CD4-positive, alpha-beta T cell (primary cell): Measurements from ENCODE around the gene FBXO24. TPM values are rescaled to one million over a fixed set of nuclear protein-coding genes. Genes with fewer than 3 reads are reported as not detected.

Source experiments
- ATAC-seq: fragments of 200-7000 bp; cut with Tn5 transposase; one replicate; pipeline ENCODE4 v1.10.0; 2022; ENCODE audit warnings: mild to moderate bottlenecking; ENCODE audit not compliant: poor library complexity
- CTCF ChIA-PET: fragments of 350-600 bp; sonication (Branson Sonifier 250); formaldehyde crosslinking; loops from one replicate; lab custom pipeline; 2021; ENCODE audit warnings: antibody characterized with exemption, inconsistent platforms; lab: Charles Lee
- POLR2A ChIA-PET: fragments of 350-600 bp; sonication (Branson Sonifier 250); formaldehyde crosslinking; loops from one replicate; lab custom pipeline; 2021; ENCODE audit warnings: antibody characterized with exemption, inconsistent platforms; lab: Charles Lee
- DNase-seq, 14 experiments: peaks; one replicate each; pipeline ENCODE4 v3.0.0-alpha.2; 2013 to 2020; ENCODE audit warnings: mixed read lengths in 2 of 14
- H3K27ac ChIP-seq, 2 donors: one replicate each; pipeline versions ENCODE4 v1.5.1 to v1.7.0; 2013; ENCODE audit warnings: low read length in 2 of 2, low read depth in 1 of 2, mild to moderate bottlenecking in 1 of 2
- H3K27me3 ChIP-seq, 2 experiments: 1 replicate in 1 of 2; 2 replicates in 1 of 2; pipeline versions ENCODE4 v1.6.1 to v1.7.0; 2013; ENCODE audit warnings: low read length in 2 of 2, control low read depth in 1 of 2, mild to moderate bottlenecking in 1 of 2, moderate library complexity in 1 of 2; ENCODE audit not compliant: insufficient read depth in 2 of 2, control insufficient read depth in 1 of 2
- H3K36me3 ChIP-seq: one replicate; pipeline ENCODE4 v1.6.1; 2013; ENCODE audit warnings: low read length, control low read depth; ENCODE audit not compliant: insufficient read depth
- H3K4me1 ChIP-seq: one replicate; pipeline ENCODE4 v1.6.1; 2013; ENCODE audit warnings: low read length, control low read depth; ENCODE audit not compliant: insufficient read depth
- H3K4me3 ChIP-seq: one replicate; pipeline ENCODE4 v1.5.1; 2013; ENCODE audit warnings: mild to moderate bottlenecking, low read length, moderate library complexity
- H3K9me3 ChIP-seq, 2 experiments: 1 replicate in 1 of 2; 2 replicates in 1 of 2; pipeline versions ENCODE4 v1.6.1 to v1.7.0; 2013; ENCODE audit warnings: low read length in 2 of 2, mild to moderate bottlenecking in 2 of 2, control low read depth in 1 of 2, moderate library complexity in 1 of 2; ENCODE audit not compliant: control insufficient read depth in 1 of 2, insufficient read depth in 1 of 2
- H3K27ac Mint-ChIP-seq: one replicate; pipeline ENCODE4 v1.8.0; 2020; ENCODE audit warnings: mixed read lengths
- H3K27me3 Mint-ChIP-seq: one replicate; pipeline ENCODE4 v1.8.0; 2021; ENCODE audit warnings: mixed read lengths
- H3K36me3 Mint-ChIP-seq: one replicate; pipeline ENCODE4 v1.8.0; 2021; ENCODE audit warnings: low read depth, mixed read lengths
- H3K4me1 Mint-ChIP-seq: one replicate; pipeline ENCODE4 v1.8.0; 2021; ENCODE audit warnings: low read depth, mixed read lengths
- H3K4me3 Mint-ChIP-seq: one replicate; pipeline ENCODE4 v1.8.0; 2020; ENCODE audit warnings: mild to moderate bottlenecking, mixed read lengths
- H3K9me3 Mint-ChIP-seq: one replicate; pipeline ENCODE4 v1.8.0; 2020; ENCODE audit warnings: mixed read lengths
- CTCF ChIP-seq: fragments of 200-600 bp; IDR thresholded peaks from one replicate; pipeline ENCODE4 v1.8.0; 2022; ENCODE audit warnings: antibody characterized with exemption, mild to moderate bottlenecking
- intact Hi-C, 2 experiments: fragments of 100-400 bp; cut with DNase I in 1 of 2; cut with micrococcal nuclease in 1 of 2; formaldehyde crosslinking; loops; one replicate each; pipeline versions ENCODE4 v1.15.1 to v1.9.0; 2023 to 2025; cut with DNase I, micrococcal nuclease
- total RNA-seq, 174 experiments: library from RNA in 2 of 174; stranded (reverse) in 2 of 174; gene quantifications; one replicate each; pipeline ENCODE4 v1.2.3 and lab custom pipeline; 2021 to 2026

Gene FBXO24
- total RNA-seq, 2 experiments from 2014 or later, result 0.66 to 0.78 TPM

GRCh38 chr7:100591596-100591995 is 5.5 kb downstream of the FBXO24 start:
- no peaks in the 10 kb centered on the region for H3K9me3 Mint-ChIP-seq
- Histone ChIP-seq H3K27ac (no peak overlapping the region), H3K4me3 (no peak overlapping the region), H3K36me3 (no peaks in the 10 kb centered on the region), H3K4me1 (peaks cover 9% of the 10 kb centered on the region), H3K9me3 (no peaks in the 10 kb centered on the region), H3K27me3 (peaks cover 0 to 5% of the 10 kb centered on the region in 2 experiments)
- POLR2A ChIA-PET, result interaction anchor here (1.2 kb wide), 1 partner anchor 28 kb away, joined by 5 read pairs; no protein-coding TSS in a partner anchor
- no peaks in the 10 kb centered on the region for H3K27me3 Mint-ChIP-seq
- H3K4me3 Mint-ChIP-seq, result no peak overlapping the region
- CTCF ChIA-PET, result no interaction called here
- DNase-seq (no peak), ATAC-seq (no peak)
- intact Hi-C loops, result no loop called here
- H3K36me3 Mint-ChIP-seq, result no peaks in the 10 kb centered on the region
- no peak overlapping the region for H3K27ac Mint-ChIP-seq
- H3K4me1 Mint-ChIP-seq, result peaks cover 8% of the 10 kb centered on the region
- no peak for TF ChIP-seq CTCF

- no peak overlapping the region for H3K27ac Mint-ChIP-seq
- H3K4me3 Mint-ChIP-seq, result no peak overlapping the region
- no peak for TF ChIP-seq CTCF
- no peaks in the 10 kb centered on the region for H3K36me3 Mint-ChIP-seq
- DNase-seq, result no peak
- no peaks in the 10 kb centered on the region for H3K9me3 Mint-ChIP-seq
- ChIA-PET CTCF (no interaction called here), POLR2A (interaction anchor here (2.6 kb wide), 1 partner anchor 9 kb away, joined by 14 read pairs; the partner anchor contains the start of genes FBXO24 and LRCH4)
- intact Hi-C loops, result no loop called here
- Histone ChIP-seq H3K9me3 (no peaks in the 10 kb centered on the region), H3K36me3 (no peaks in the 10 kb centered on the region), H3K4me3 (no peak overlapping the region), H3K27me3 (peaks cover 0 to 5% of the 10 kb centered on the region in 2 experiments), H3K27ac (no peak overlapping the region), H3K4me1 (no peaks in the 10 kb centered on the region)
- no peaks in the 10 kb centered on the region for H3K4me1 Mint-ChIP-seq
- no peak for ATAC-seq
- no peaks in the 10 kb centered on the region for H3K27me3 Mint-ChIP-seq
Measured at GRCh38 chr7:100595188-100595587, 9.1 kb downstream of the FBXO24 start.

GRCh38 chr7:100598425-100598824 is 12.3 kb downstream of the FBXO24 start:
- ATAC-seq, result no peak
- Histone ChIP-seq H3K27ac (no peak overlapping the region), H3K27me3 (no peaks in the 10 kb centered on the region), H3K4me3 (no peak overlapping the region), H3K36me3 (no peaks in the 10 kb centered on the region), H3K4me1 (peaks cover 4% of the 10 kb centered on the region), H3K9me3 (no peaks in the 10 kb centered on the region)
- H3K27ac Mint-ChIP-seq, result no peak overlapping the region
- no peak for TF ChIP-seq CTCF
- POLR2A ChIA-PET, result interaction anchor here (2.9 kb wide), 1 partner anchor 12 kb away, joined by 10 read pairs; the partner anchor contains the start of genes FBXO24 and LRCH4
- peaks cover 3% of the 10 kb centered on the region for H3K4me1 Mint-ChIP-seq
- H3K36me3 Mint-ChIP-seq, result no peaks in the 10 kb centered on the region
- H3K4me3 Mint-ChIP-seq, result no peak overlapping the region
- CTCF ChIA-PET, result interaction anchor here (1.9 kb wide), 1 partner anchor 10 kb away, joined by 5 read pairs; no protein-coding TSS in a partner anchor
- intact Hi-C loops, result no loop called here
- no peak for DNase-seq
- H3K27me3 Mint-ChIP-seq, result no peaks in the 10 kb centered on the region
- no peaks in the 10 kb centered on the region for H3K9me3 Mint-ChIP-seq
